ENCODE results near the gene ZNF555.

Gene ZNF555

GRCh38 chr19:2850256-2850925 is 9.1 kb downstream of the ZNF555 start:
- no peak for TF ChIP-seq CTCF (conservative IDR thresholded peaks at IDR 0.05; ENCODE audit: low read depth, low read length)
- H3K4me3 ChIP-seq (ENCODE audit: low read length), result no peak overlapping the region
- DNase-seq (ENCODE audit: low read depth), result no peak

GRCh38 chr19:2852598-2852997 is 11.3 kb downstream of the ZNF555 start:
- DNase-seq (ENCODE audit: low read depth), result no peak

GRCh38 chr19:2853015-2853606 is 11.8 kb downstream of the ZNF555 start:
- no peak overlapping the region for H3K4me3 ChIP-seq (ENCODE audit: low read length)
- TF ChIP-seq CTCF (conservative IDR thresholded peaks at IDR 0.05; ENCODE audit: low read depth, low read length), result no peak
- DNase-seq (ENCODE audit: low read depth), result no peak

More at GRCh38 chr19:2852598-2852997, 11.3 kb downstream of the ZNF555 start:
- no peak for TF ChIP-seq CTCF (conservative IDR thresholded peaks at IDR 0.05; ENCODE audit: low read depth, low read length)
- H3K4me3 ChIP-seq (ENCODE audit: low read length), result no peak overlapping the region

- DNase-seq (ENCODE audit: low read depth), result no peak
- no peak overlapping the region for H3K4me3 ChIP-seq (ENCODE audit: low read length)
- TF ChIP-seq CTCF (conservative IDR thresholded peaks at IDR 0.05; ENCODE audit: low read depth, low read length), result no peak
Observed at GRCh38 chr19:2854849-2855248, 13.6 kb downstream of the ZNF555 start.

GRCh38 chr19:2856457-2857050 is 15.3 kb downstream of the ZNF555 start:
- DNase-seq (ENCODE audit: low read depth), result no peak
- H3K4me3 ChIP-seq (ENCODE audit: low read length), result no peak overlapping the region
- no peak for TF ChIP-seq CTCF (conservative IDR thresholded peaks at IDR 0.05; ENCODE audit: low read depth, low read length)

- H3K4me3 ChIP-seq (ENCODE audit: low read length), result no peak overlapping the region
- no peak for DNase-seq (ENCODE audit: low read depth)
- TF ChIP-seq CTCF (conservative IDR thresholded peaks at IDR 0.05; ENCODE audit: low read depth, low read length), result no peak
Observed at GRCh38 chr19:2858864-2859263, 17.6 kb downstream of the ZNF555 start.

GRCh38 chr19:2863816-2864215 is 22.5 kb downstream of the ZNF555 start:
- TF ChIP-seq CTCF (conservative IDR thresholded peaks at IDR 0.05; ENCODE audit: low read depth, low read length), result no peak
- no peak for DNase-seq (ENCODE audit: low read depth)
- H3K4me3 ChIP-seq (ENCODE audit: low read length), result no peak overlapping the region
